Thoracic aorta (tissue), 2 donors: ENCODE measurements around the gene IMMP1L. TPM values are rescaled to one million over a fixed set of nuclear protein-coding genes. Genes with fewer than 3 reads are reported as not detected.
A peak's percentile ranks its signal among the peaks of the same experiment; 100 is the strongest.

Experiments
- ATAC-seq: fragments of 150-250 bp; one replicate; pipeline ENCODE4 v1.8.0; 2017; ENCODE audit warnings: low read depth; ENCODE audit not compliant: insufficient number of reproducible peaks, low FRiP score
- DNase-seq: peaks from one replicate; pipeline ENCODE4 v3.0.0-alpha.2; 2020; ENCODE audit warnings: low spot score
- H3K27ac ChIP-seq, 2 donors: fragments of 200-600 bp; sonication (generic); 1 replicate in 1 of 2; 2 replicates in 1 of 2; pipeline ENCODE4 v1.5.1; 2016; ENCODE audit warnings: mild to moderate bottlenecking in 2 of 2, moderate library complexity in 2 of 2
- H3K27me3 ChIP-seq: fragments of 200-600 bp; sonication (generic); replicated peaks from 2 replicates; pipeline ENCODE4 v1.6.0; 2016; ENCODE audit warnings: mild to moderate bottlenecking; ENCODE audit not compliant: insufficient read depth
- H3K36me3 ChIP-seq: fragments of 200-600 bp; sonication (generic); one replicate; pipeline ENCODE4 v1.5.1; 2016
- H3K4me1 ChIP-seq, 2 donors: fragments of 200-600 bp; sonication (generic); 1 replicate in 1 of 2; 2 replicates in 1 of 2; pipeline versions ENCODE4 v1.5.1 to v1.6.0; 2016; ENCODE audit warnings: low read depth in 2 of 2, mild to moderate bottlenecking in 1 of 2; ENCODE audit not compliant: control insufficient read depth in 1 of 2
- H3K4me3 ChIP-seq: fragments of 200-600 bp; sonication (generic); 2 replicates; pipeline ENCODE4 v1.5.1; 2016; ENCODE audit warnings: mild to moderate bottlenecking
- H3K9me3 ChIP-seq: fragments of 200-600 bp; sonication (generic); 2 replicates; pipeline ENCODE4 v1.5.1; 2016
- CTCF ChIP-seq: fragments of 200-600 bp; sonication (generic); IDR thresholded peaks from one replicate; pipeline ENCODE4 v1.5.1; 2019; ENCODE audit warnings: antibody characterized with exemption
- total RNA-seq, 2 donors: library from RNA; depleted of rRNA; stranded (reverse); fragments of >200 nt; gene quantifications; one replicate each; pipeline versions ENCODE4 v1.1.0 to v1.2.3, GENCODE V29; 2016

Gene IMMP1L
- total RNA-seq = 10 to 100 TPM in 1 of 2 donors, 1 to 10 TPM in 1; 8.0 to 13.4 TPM

DNA sequence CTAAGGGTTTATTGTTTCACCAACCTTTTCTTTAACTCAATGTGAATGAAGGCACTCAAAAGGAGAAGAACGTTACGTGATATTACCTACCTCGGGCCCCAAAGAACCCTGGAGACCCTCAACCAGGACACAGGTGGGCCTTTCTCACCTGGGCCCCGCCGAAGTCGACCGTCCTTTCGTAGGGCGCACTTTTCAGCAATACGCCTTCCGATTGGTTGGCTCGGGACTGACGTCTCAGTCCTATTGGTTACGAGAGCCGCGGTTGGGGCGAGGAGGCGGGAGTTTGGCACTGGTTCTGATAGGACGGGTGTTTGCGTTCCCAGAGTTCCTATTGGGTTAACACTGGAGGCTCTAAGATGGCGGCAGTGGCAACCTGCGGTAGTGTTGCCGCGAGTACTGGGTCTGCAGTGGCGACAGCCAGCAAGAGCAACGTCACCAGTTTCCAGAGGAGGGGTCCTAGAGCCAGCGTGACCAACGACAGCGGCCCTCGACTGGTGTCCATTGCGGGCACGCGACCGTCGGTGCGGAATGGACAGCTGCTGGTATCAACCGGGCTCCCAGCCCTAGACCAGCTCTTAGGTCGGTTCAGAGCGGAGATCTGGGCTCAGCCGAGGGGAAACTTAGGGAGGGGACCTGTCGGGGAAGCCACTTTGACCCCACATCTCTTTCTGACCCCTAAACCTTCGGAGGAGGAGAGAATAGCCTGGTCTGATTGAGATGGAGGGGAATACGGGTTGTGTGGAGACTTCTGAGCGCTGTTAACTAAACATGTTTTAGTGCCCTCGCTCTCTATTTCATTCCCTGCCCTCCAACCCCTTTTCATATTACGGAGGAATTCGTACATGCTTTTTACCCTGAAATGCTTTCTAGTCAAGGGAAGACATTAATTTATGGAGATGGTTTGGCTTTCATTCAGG is at the start of gene IMMP1L, which contains the start of gene ELP4:
Gene IMMP1L, minus strand, starts transcription at position 194 of the 917 bp plus-strand sequence. CDS start 46,346 bp downstream, outside the sequence.
Gene ELP4, plus strand, starts transcription at position 339 of the 917 bp plus-strand sequence. Its CDS starts 18 bp downstream, at position 357.
- ATAC-seq = peak; percentile 98

DNA sequence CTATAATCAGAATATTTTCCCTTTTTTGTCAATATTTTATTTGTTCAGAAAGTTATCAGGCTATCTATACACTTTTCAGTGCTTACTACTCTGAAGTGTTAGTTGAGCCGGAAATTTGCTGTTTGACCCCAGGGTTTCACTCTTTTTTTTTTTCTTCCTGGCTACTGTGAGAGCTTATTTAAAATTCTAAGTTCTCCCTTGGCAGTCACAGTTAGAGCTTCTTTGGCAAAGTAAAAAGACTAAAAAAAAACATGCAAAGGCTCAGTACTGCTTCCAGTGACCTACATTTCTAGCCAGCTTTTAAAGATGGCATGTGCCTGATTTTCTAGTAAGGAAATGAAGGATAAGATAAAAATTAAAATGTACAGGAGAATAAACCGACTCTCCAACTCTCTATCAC is 48.6 kb upstream of the IMMP1L start:
- TF ChIP-seq CTCF = no peak
- H3K27me3 ChIP-seq = no peaks in the 10 kb centered on the region
- no peaks in the 10 kb centered on the region for H3K36me3 ChIP-seq
- no peak overlapping the region for H3K27ac ChIP-seq
- no peak overlapping the region for H3K4me3 ChIP-seq
- H3K9me3 ChIP-seq = no peaks in the 10 kb centered on the region
- H3K4me1 ChIP-seq = peaks cover 0 to 6% of the 10 kb centered on the region in 2 donors
- ATAC-seq (no peak), DNase-seq (no peak)

More for the DNA sequence above, at the start of gene IMMP1L, which contains the start of gene ELP4:
- peak; percentile 11 for TF ChIP-seq CTCF
- H3K4me3 ChIP-seq = peak within 1 kb of the TSS; percentile 88
- H3K27me3 ChIP-seq = no peaks in the 10 kb centered on the region
- peak within 1 kb of the TSS; percentile 79 to 80 for H3K27ac ChIP-seq
- no peaks in the 10 kb centered on the region for H3K36me3 ChIP-seq
- peaks cover 14 to 25% of the 10 kb centered on the region in 2 donors for H3K4me1 ChIP-seq
- H3K9me3 ChIP-seq = no peaks in the 10 kb centered on the region
- DNase-seq = peak; percentile 92

DNA sequence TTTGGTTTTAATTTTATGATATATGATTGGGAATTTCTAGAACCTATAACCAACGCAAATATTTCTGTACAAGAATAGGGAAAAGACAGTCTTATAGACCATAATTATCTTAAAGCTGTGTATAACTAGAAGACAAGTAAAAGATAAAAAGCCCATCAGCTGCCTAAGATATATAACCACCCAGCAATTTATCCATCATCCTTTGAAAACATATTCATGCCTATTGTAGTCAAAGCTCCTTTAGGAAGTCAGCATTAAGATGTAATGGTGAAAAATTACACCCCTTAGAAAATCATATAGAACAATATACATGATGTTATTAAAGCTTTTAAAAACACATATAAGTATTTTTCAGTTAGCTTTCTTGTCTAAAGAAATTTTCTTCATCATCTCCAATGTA is 46.5 kb upstream of the IMMP1L start:
- Histone ChIP-seq H3K27me3 (no peaks in the 10 kb centered on the region), H3K4me3 (no peak overlapping the region), H3K27ac (no peak overlapping the region), H3K36me3 (no peaks in the 10 kb centered on the region), H3K4me1 (peaks cover 0 to 6% of the 10 kb centered on the region in 2 donors), H3K9me3 (no peaks in the 10 kb centered on the region)
- ATAC-seq (no peak), DNase-seq (no peak)
- no peak for TF ChIP-seq CTCF

DNA sequence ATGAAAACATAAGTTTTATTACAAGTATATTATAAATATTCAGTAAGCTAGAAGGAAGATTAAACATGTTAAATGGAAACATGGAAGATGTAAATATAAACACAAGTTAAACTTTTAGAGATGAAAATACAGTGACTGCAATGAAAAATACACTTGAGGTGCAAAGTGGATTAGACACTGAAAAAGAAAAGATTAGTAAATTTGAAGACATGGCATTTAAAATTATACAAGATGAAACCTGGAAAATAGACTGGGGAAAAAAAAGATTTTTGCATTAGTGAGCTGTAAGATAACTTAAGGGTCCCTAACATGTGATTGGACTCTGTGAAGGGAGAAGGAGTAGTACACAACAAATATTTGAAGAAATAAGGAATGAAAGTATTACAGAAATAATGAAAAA is 33.4 kb upstream of the IMMP1L start:
- ATAC-seq = no peak
- no peak for DNase-seq
- Histone ChIP-seq H3K4me3 (no peak overlapping the region), H3K36me3 (peaks cover 20% of the 10 kb centered on the region), H3K4me1 (no peaks in the 10 kb centered on the region), H3K27ac (no peak overlapping the region), H3K27me3 (no peaks in the 10 kb centered on the region), H3K9me3 (no peaks in the 10 kb centered on the region)
- TF ChIP-seq CTCF = no peak

GRCh38 chr11:31535479-31535878 is 26.1 kb upstream of the IMMP1L start:
- Histone ChIP-seq H3K4me3 (no peak overlapping the region), H3K4me1 (no peaks in the 10 kb centered on the region), H3K36me3 (no peaks in the 10 kb centered on the region), H3K27ac (no peak overlapping the region), H3K9me3 (no peaks in the 10 kb centered on the region), H3K27me3 (no peaks in the 10 kb centered on the region)
- no peak for ATAC-seq
- no peak for DNase-seq
- no peak for TF ChIP-seq CTCF
